Activated CD4-positive, alpha-beta T cell treated with anti-CD3 and anti-CD28 coated beads, Interleukin-2, amount 50 U/mL, for 48 hours (primary cell): ENCODE data around the gene RASA2.
A peak's percentile ranks its signal among the peaks of the same experiment; 100 is the strongest.

Source experiments
- DNase-seq, 2 experiments: peaks; one replicate each; pipeline ENCODE4 v3.0.0-alpha.2; 2020

Gene RASA2

DNA sequence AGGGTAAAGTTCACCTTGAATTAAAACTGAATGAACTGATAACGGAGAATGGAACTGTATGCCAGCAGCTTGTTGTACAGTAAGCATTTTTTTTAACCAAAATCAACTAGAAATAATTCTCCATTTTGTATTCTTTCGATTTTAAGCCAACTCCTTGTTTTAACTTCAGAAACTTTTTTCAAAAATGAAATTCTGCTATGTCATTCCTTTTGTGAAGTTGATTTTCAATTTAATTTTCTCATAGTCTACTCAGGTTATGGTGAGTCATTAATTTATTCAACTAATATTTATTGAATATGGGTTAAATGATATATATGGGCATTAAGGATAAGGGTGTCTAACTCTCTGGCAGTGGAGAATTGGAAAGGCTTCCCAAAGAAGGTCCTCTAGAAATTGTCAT lies 53.7 kb downstream of the RASA2 start:
- no peak for DNase-seq

DNA sequence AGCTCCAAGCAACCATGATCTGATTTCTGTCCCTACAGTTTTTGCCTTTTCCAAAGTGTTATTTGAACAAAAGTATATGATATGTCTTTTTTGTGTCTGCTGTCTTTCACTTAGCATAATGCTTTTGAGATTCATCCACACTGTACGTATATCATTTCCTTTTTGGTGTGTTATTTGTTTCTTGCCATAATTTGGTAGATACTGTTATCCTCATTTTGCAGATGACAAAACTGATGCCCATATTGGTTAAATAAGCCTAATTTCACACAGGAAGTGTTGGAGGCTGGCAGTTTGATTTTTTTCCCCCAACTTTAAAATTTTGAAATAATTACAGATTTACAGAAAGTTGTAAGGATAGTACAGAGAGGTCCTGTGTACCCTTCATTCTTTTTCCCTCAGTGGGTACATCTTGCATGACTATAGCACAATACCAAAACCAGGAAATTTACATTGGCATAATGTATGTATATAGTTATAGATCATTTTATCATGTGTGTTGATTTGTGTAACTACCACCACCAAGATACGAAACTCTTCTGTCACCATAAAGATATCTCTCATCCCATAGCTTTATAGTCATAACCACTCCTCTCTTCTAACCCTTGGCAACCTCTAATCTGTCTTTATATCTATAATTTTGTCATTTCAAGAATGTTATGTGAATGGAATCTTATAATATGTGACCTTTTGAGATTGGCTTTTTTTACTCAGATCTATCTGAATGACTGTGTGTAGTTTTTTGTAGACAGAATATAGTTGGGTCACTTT lies 55.6 kb downstream of the RASA2 start:
- DNase-seq: no peak

DNA sequence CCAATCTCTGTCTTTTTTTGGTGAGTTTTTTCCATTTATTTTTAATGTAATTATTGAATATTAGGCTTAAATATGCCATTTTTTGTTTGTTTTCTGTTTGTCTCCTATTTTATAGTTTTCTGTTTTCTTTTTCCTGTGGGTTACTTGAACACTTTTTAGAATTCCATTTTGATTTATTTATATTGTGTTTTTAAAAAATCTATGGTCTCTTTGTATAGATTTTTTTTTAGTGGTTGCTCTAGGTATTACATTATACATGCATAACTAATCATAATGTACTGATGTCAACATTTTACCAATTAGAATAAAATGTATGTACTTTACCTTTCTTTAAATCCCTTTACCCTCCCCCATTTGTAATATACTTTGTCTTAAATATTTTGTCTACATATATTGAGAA lies 56.2 kb downstream of the RASA2 start:
- no peak for DNase-seq

DNA sequence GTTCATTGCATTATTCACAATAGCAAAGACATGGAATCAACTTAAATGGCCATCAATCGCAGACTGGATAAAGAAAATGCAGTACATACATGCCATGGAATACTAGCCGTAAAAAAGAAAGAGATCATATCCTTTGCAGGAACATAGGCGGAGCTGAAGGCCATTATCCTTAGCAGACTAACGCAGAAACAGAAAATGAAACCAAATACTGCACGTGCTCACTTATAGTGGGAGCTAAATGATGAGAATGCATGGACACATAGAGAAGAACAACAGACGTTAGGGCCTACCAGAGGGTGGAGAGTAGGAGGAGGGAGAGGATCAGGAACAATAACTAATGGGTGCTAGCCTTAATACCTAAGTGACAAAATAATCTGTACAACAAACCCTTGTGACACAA lies 57.9 kb downstream of the RASA2 start:
- no peak for DNase-seq

DNA sequence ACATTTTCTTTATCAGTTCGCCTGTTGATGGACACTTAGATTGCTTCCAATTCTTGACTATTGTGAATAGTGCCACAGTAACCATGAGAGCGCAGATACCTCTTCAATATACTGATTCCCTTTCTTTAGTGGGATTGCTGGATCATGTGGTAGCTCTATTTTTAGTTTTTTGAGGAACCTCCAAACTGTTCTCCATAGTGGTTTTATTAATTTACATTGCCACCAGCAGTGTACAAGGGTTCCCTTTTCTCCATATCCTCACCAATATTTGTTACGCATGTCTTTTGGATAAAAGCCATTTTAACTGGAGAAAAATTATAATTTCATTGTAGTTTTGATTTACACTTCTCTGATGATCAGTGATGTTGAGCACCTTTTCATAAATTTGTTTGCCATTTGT lies 59.3 kb downstream of the RASA2 start:
- DNase-seq: no peak

DNA sequence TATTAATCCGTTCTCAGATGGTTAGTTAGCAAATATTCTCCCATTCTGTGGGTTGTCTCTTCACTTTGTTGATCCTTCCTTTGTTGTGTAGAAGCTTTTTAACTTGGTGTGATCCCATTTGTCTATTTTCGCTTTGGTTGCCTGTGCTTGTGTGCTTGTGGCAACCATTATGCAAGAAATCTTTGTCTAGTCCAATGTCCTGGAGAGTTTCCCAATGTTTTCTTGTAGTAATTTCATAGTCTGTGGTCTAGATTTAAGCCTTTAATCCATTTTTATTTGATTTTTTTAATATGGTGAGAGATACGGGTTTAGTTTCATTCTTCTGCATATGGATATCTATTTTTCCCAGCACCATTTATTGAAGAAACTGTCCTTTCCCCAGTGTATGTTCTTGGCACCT lies 59.8 kb downstream of the RASA2 start:
- DNase-seq: no peak

DNA sequence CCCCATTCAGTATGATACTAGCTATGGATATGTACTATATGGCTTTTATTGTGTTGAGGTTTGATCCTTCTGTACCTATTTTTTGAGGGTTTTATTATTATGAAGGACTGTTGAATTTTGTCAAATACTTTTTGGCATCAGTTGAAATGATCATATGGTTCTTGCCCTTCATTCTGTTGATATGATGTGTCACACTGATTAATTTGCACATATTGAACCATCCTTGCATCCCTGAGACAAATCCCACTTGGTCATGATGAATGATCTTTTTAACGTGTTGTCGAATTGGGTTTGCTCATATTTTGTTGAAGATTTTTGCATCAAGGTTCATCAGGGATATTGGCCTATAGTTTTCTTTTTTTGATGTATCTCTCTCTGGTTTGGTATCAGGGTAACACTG lies 61.0 kb downstream of the RASA2 start:
- DNase-seq: no peak

DNA sequence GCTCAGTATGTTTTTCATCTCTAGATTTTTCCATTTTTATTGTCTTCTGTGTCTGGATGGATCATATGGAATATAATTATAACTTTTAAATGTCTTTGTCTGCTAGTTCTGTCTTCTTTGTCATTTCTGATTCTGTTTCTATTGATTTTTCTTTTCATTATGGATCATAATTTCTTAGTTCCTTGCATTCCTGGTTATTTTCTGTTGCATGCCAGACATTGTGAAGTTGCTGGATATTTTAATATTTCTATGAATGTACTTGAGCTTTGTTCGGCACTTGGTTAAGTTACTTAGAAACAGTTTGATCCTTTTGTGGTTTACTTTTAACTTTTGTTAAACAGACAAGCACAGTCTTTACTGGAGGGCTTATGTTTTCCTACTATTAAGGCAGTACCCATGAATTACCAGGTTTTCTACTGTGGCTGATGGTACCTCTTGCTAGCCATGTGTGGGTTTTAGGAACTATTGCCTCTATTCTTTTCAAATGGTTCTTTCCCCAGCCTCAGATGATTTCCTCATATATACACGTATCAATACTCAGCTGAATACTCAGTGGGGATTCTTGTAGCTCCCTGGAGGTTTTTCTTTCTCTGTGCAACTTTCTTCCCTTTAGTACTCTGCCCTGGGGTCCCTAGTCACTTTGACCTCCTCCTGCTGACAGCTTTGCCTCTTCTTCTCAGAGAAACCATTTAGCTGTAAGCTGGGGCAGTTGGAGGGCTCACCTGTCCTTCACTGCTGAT lies 64.3 kb downstream of the RASA2 start:
- DNase-seq: no peak

DNA sequence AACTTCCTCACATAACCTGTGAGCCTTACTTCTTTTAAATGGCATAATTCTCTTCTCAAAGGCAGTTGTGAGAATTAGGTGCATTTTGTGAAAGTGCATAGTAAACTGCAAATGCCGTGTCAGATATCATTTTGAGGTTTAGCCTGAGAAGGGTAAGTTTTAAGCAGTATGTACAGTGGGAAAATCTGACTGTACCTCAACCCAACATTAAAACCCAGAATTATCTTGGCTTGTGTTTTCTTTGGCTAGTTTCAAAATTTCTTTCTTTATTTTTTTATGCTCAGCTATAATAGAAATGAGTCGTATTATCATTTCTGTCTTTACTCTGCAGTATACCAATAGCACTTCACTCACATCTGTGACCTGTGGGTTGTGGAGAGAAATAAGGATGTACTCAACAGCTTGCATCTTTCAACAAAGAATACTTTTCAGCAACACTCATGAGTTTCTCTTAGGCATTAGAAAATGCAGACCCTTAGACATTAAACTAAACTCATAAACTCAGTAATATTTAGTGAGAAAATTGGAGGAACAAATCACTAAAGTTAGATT lies 65.7 kb downstream of the RASA2 start:
- DNase-seq: no peak

DNA sequence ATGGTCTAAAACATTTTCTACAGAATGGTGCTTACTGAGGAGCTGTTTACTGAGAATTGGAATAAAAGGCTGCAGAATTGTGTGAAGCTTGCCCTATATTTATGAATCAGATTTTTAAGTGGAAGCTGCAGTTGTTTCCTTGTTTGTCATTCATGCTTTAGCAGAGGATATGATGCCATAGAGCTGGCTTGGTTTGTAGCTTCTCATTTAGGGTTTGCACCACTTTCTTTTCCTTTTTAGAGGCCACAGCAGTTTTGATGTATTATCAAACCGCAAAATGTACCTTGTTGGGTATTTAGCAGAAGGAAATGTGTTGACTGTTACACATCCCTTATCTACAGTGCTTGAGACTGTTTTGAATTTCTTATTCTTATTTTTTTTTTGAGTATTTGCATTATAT lies 66.2 kb downstream of the RASA2 start:
- DNase-seq: no peak

DNA sequence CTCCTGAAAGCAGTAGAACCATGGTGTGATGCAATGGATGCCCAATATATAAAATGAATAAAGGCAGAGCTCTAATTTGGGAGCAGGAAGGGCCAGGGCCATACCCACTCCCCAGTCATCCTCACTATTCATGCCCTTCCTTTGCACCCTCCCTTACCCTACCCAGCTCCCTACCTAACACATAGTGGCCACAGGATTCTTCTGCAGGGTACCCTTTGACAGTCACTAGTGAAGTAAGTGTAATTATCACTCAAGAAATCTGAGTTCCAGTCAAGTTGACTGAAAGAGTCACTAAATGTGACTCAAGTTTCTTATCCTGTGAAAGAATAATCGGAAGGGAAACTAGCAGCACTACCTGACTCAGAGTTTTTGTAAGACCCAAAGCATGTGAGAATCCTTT lies 69.2 kb downstream of the RASA2 start:
- peak; percentile 19 to 31 for DNase-seq

DNA sequence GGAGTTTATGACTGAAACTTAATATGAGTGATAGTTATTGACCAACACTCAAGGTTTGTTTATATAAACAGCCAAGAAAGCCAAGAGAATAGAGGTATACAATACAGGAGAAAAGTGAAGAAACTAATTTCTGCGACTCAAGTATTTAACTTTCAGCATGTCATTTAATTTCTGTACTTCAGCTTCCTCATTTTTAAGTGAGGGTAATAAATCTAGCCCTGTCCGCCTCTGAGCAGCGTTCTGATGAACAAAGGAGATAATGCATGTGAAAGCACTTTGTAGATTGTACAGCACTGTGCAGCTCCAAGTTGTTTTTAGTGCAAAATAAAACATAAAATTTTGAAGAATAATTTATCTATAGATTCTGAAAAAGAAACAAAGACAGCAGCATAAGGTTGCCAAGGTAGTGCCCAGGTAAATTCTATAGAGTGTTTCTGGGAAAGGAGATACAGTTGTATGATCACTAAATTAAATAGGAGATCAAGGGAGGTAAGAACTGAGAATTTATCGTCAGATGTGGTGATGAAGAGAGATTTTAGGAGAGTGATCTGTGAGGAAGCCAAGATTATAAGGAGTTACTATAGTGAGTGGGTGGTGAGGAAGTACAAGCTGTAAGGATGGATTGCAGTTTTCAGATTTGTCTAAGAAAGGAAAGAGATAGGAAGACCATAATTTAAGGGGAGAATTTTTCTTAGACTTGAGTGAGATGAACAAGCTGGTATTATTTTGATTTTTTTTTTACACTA lies 71.3 kb downstream of the RASA2 start:
- DNase-seq: no peak

DNA sequence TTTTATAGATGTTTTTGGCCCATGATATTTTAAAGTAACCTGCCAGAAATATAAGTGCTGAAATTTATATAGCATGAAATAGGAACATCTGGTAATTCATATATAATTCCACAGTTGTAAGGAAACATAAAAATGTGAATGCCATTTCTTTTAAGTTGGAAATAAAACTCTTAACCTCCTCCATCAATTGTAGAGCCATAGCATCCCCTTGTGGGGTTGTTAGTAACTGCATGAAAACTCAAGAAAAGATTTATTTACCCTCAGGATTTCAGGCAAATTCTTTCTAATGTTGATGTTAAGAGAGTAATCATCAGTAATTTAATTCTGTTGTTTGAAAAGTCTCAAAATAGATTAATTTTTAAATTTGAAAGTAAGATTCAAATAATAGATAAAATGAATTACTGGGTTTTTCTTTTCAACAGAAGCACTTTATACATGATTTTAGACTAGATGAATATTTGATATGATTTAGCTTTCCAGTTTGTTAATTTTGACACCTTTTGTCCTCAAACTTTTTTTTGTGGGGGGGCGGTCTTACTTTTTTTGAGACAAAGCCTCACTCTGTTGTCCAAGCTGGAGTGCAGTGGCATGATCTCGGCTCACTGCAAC lies 74.7 kb downstream of the RASA2 start:
- no peak for DNase-seq

DNA sequence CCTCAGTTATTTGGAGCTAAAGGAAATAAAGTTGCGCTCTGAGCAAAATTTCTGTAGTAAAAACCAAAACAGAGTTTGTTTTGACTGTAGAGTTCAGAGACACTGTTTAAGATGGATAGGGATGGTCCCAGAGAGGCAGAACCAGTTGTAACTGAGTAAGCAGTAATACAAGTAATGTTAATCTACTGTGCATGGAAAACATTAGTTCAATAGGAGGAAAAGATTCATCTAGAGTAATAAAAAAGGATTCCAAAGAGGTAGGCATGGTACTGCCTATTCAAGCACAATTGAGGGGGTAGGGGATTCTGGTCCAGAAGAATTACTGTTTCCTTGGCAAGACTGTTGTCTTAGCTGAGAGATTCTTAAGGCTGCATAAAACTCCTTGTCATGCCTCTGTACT lies 77.4 kb downstream of the RASA2 start:
- no peak for DNase-seq

DNA sequence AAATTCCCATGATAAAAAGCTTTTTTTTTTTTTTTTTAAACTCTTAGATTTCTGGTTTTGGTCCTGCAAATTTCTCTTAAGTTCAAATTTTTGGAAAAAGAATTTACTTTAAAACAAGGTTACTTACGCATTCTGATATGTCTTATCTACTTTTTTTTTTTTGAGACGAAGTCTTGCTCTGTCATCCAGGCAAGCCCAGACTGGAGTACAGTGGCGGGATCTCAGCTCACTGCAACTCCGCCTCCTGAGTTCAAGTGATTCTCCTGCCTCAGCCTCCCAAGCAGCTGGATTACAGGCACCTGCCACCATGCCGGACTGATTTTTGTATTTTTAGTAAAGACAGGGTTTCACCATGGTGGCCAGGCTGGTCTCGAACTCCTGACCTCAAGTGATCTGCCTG lies 83.2 kb downstream of the RASA2 start:
- no peak for DNase-seq

DNA sequence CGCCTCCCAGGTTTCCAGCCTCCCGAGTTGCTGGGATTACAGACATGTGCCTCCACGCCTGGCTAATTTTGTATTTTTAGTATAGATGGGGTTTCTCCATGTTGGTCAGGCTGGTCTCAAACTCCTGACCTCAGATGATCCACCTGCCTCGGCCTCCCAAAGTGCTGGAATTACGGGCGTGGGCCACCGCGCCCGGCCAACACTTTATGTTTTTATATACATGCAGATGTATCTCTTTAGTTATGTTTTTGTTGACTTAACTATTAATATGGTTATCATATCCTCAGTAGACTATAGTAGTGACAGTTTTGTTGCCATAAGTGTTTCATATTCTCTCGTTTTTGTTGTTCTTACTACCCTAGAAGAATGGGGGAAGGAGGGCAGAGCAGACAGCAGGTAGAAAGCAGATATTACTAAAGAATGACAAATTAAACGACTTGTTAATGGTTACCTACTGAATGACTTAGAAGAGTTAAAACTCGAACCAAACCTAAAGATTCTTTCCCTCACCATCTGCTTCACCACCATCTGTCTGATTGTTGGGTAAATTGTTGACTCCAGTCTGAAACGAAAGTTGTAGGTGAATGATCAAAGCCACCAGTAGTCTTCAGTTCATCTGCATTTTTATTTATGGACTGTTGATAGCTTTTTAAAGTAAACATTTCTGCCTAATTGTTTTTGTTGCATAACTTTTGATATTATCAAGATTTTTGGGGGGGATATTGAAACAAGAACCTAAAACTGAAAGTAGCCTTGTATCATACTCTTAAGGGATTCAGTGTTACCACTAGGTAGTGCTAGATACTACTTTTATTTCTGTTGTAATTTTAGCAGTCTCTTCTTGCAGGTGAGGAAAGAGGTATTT lies 89.3 kb downstream of the RASA2 start:
- DNase-seq: no peak

DNA sequence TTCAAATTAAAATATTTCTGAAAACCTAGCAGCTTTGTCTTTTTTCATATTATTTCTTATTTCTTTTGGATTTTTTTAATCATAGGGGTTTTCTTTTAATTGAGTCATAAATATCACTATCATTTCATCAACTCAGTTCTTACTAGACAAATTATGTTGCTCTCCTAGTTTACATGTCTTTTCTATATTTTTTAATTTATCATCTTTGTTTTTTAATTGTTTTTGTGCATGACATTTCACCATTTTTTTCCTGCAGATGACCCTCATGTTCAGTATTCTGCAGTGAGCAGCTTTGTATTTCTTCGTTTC lies 89.9 kb downstream of the RASA2 start:
- no peak for DNase-seq

DNA sequence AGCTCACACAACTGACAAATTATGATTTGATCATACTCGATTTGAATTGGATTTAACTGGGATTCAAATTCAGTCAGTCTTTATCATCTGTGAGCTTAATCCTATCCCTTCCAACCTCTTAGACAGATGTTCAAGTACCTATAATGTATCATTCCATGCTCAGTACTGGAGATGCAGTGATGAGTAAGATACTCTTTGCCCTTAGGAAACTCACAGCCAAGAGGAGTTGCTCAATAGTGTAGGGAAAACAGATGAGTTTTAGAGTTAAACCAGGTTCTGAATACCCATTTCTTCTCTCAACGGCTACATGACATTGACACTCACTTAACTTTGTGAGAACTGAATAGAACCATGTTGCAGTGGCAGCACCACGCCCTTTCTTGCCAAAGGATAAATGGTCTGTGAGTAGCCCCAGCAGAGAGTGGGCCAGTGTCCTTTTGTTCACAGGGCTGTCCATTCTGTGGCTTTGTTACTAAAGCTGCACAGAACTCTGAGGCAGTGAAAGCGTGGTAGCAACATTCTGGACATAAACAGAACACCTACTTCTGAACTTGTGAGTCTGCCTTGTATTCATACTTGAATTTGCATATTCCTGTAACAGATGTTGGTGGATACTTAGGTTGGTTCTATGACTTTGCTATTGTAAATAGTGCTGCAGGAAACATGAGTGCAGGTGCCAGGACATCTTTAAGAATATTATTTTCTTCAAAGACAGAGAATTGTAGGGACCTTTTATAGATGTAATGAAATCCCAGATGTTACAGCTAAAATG lies 91.6 kb downstream of the RASA2 start:
- no peak for DNase-seq

DNA sequence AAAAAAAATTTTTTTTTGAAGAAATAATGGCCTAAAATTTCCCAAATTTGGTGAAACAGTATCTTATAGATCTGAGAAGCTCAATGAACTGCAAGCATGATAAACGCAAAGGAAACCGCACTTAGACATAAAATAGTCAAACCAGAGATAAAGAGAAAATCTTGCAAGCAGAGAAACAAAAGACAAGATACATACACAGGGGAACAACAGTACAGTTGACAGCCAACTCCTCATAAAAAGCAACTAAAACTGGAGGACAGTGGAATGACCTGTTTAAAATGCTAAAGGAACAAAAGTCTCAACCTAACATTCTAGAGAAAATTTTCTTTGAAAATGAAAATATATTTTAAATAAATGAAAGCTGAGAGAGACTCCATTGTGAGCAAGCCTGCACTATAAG lies 107.5 kb downstream of the RASA2 start:
- DNase-seq: no peak

DNA sequence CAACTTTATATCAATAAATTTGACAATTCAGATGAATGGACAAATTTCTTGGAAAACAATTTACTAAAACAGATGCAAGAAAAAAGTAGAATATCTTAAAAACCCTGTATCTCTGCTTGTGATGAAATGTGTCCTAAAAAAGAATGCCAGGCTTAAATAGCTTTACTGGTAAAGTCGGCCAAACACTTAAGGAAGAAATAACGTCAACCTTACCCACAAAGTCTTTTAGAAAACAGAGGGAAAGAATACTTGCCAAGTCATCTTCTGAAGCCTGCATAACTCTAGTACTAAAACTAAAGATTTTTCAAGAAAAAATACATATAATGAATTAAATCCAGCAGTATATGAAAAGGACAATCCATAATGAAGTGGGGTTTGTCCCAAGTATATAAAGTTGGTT lies 111.1 kb downstream of the RASA2 start:
- no peak for DNase-seq

DNA sequence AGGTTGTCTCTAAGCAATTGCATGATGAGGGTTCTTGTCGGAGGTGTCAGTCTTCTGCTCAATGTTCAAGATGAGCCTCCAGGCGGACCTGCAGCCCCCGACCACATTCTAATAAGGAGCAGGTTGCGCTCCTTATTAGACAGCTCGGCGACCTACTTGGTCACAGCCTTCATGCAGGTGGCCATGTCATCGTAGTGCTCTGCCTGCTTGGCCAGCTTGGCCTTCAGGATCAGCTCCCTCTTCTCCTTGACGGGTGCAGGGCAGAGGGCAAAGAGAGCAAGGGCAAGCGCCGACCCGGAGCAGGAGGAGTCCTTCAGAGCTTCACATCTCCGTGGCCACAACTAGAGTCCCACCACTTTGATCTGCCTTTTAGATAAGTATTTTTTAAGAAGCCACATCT lies 113.5 kb downstream of the RASA2 start:
- DNase-seq: no peak

DNA sequence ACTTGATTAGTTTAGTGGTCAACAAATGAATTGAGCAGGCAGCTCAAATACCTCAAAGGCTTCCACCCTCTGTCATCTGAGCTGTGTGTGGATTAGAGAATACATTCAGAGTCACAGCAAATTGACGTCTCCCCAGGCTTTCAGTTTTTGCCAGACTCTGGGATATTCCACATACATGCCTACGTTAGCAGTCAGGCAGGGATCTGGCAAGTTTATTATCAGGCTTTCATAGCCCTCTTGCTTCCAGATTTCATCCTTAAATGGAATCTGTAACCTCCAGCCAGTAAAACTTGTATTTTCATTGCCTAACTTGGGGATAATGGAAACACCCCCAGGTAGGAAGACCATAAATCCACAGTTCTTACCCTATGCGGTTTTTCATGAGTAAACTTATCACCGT lies 115.9 kb downstream of the RASA2 start:
- no peak for DNase-seq
